GM18520 (cell line): ENCODE measurements around the gene CASP1.
"Not testable (repeated sequence)": the region's sequence is repeated elsewhere in the genome, so short reads cannot be mapped to it uniquely, and the experiment has no call there.

Experiments used
- ATAC-seq: cut with Tn5 transposase; IDR thresholded peaks from one replicate; pipeline ENCODE4 v1.9.1; 2021; ENCODE audit not compliant: unreplicated experiment

Gene CASP1

GRCh38 chr11:105046898-105047579, 12.1 kb upstream of the CASP1 start:
- no peak for ATAC-seq

DNA sequence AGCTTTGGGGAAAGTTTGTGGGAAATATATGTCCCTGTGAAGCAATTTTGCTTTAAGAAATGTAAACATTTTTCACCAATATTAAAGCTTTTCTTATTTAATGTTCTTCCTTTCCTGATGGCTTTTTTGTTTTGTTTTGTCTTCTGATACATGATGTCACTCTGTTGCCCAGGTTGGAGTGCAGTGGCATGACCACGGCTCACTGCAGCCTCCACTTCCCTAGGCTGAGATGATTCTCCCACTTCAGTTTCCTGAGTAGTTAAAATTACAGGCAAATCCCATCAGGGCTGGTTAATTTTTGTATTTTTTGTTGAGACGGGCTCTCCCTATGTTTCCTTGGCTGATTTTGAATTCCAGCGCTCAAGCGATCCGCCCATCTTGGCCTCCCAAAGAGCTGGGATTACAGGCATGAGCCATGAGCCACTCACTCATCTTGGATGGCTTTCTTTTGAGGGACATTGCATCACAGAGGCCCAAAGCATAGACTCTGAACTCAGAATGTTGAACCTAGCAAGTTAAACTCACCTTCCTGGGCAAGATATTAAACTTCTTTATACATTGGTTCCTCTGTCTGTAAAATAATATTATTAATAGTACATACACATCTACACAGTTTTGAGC, 10.8 kb upstream of the CASP1 start:
- ATAC-seq, result no peak

DNA sequence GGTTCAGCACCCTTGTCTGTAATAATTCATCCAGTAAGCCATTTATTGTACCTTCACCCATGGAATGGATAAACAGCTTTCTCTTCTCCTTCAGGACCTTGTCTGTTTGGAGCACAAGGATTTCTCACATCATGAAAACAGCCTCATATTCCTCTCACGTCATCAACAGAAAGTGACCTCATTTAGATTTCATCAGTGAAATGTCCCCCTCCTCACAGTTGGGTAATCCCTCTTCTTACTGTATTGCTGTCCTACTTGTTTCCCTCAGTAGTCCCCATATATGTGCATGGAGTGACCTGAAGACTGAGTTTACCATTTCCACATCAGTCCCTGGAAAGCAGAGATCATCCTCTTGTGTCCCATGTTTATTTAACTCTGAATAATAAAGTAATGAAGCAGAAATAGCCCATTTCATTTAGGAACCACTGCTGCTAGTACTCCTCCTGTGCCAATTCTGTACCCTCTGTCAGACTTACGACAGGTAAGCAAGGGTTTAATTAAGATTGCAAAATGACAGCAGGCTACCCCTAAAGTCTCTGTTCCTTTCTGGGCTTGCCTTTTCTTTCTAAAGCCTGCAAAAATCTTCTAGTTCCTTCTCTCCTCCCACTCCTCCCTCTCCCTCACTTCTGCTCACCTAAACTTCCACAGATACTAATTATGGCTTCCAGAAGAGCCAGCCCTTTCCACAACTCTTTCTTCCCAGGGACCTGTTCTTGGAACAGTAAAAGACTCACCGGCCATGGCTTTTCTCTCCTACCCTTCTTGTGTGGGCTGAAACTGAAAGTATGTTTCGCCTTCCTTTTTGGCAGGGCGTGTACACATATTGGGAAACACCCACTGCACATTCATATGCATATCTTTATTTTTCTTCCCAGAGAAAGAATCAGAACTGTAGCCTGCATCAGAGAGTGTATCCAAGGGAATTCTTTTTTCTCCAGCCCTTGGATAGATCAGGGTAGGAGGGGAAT, 9.9 kb upstream of the CASP1 start, which contains the start of gene CARD16:
TSS of gene CARD16 (minus strand) at position 779 of the 968 bp plus-strand sequence. CDS start at position 741, 38 bp downstream.
- peak; percentile 99 for ATAC-seq

GRCh38 chr11:105042178-105042577, 7.2 kb upstream of the CASP1 start:
- no peak for ATAC-seq

DNA sequence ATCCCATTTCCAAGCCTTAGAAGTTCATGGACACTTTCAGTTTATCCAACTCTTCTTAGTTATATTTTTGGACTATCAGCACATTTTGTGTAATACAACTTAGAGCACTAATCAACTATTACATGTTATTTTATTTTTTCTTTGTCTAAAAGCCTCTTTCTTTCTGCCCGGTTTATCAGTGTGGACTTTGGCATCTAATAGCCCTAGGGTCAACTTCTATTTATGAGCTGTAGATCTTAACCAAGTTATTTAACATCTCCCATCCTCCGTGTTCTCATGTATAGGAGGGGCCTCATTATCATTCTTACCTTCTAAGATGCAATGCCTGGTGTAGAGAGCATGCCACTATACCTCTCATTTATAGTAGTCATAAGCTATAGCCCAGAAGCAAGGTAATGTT, 5.8 kb upstream of the CASP1 start:
- ATAC-seq, result no peak

- ATAC-seq, result not testable (repeated sequence)
Observed at GRCh38 chr11:105034388-105034787, 556 bp downstream of the CASP1 start.

DNA sequence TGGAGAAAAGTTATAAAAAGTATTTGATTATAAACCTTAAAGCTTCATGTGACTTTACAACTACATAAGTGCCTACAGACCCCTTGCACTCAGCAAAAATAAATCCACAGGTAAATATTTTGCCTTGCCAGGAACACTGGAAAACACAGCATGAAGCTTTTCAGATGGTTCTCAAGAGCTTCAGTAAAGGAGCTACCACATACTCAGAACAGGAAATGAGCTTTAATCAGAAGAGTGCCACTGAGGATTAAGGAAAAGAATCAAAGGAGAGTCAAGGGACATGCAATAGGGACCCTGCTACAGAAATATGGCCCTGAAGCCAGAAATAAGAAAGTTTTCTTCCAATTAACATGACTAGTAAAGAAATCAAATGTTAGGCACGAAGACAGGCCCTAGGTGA, 1.2 kb downstream of the CASP1 start:
- no peak for ATAC-seq

GRCh38 chr11:105033343-105033742, 1.6 kb downstream of the CASP1 start:
- no peak for ATAC-seq

GRCh38 chr11:105032495-105032894, 2.4 kb downstream of the CASP1 start:
- ATAC-seq, result peak; percentile 45

DNA sequence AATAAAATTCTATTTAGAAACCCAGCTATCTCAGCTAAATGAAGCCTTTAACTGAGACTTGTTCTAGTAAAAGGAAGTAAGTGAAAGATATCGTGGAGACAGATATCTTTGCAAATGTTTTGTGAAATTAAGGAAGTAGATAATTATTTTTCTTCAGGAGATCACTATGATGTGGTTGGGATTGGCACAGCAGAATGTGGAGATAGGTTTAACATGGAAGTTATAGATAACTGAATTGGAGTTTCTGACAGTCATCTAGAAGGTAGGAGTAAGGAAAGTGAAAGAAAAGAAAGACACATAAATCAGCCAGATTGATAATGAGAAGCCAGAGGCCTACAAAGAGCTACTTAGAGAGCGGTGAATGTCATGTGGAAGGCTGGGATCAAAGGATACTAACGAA, 7.3 kb downstream of the CASP1 start:
- no peak for ATAC-seq

DNA sequence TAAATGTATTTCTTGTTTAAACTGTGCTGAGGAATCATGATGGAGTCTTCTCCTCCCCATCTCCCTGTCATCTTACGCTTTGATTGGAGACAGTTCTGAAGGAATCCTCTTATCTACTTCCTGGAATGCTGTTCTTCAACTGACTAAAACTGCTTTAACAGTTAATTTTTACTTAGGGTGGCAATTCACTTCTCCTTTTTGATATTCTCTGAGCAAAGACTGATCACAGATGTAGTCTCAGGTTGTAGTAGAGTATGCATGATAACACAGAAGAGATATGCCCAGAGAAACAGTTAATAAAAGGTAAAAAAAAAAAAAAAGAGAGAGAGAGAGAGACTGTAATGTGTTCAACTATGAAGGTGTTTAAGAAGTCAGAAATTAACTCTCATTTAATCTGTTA, 10.6 kb downstream of the CASP1 start:
- ATAC-seq, result no peak

GRCh38 chr11:105023003-105023402, 11.9 kb downstream of the CASP1 start, which contains the start of gene CASP5:
TSS of gene CASP5 (minus strand) at chr11:105023168. CDS start at chr11:105023136, 32 bp downstream.
- ATAC-seq, result no peak

GRCh38 chr11:105022527-105022926, 12.4 kb downstream of the CASP1 start:
- ATAC-seq, result no peak

- no peak for ATAC-seq
Observed at GRCh38 chr11:105007463-105007862, 27.5 kb downstream of the CASP1 start.

- ATAC-seq, result no peak
Observed at GRCh38 chr11:105005451-105005845, 29.5 kb downstream of the CASP1 start.

- ATAC-seq, result no peak
Observed at GRCh38 chr11:105004021-105004420, 30.9 kb downstream of the CASP1 start.

DNA sequence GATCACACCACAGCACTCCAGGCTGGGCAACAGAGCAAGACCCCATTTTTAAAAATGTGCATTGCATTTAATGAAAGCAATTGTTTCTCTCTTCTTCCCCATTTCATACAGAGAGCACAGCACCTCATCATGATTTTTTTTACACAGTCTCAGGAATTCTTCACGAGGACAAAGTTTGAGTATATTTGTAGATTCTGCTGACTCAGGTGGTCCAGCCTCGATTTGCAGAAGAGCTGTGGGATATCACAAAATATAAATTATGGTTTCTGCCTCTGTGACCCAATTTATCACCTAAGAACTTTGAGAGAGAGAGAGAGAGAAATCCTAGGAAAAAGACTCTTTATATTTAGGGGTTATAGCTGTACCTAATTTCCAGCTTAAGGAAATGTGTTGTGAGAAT, 31.8 kb downstream of the CASP1 start:
- ATAC-seq, result no peak

DNA sequence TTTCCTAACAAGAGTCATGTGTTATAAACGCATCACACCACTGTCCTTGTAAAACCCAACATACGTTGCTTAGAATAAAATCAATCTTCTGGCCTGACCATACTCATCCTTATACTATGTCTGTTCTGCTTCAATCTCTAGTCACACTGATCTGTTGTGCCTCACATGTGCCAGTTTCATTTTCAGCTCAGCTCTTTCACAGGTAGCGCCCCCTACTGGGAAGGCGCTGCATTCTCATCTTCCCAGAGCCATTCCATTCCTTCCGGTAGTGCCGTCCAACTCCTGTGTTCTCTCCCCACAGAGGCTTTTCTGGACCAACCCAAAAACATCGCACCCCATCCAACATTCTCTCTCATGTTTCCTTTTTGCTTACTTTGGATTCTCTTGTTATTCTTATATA, 34.1 kb downstream of the CASP1 start:
- ATAC-seq, result peak; percentile 96

DNA sequence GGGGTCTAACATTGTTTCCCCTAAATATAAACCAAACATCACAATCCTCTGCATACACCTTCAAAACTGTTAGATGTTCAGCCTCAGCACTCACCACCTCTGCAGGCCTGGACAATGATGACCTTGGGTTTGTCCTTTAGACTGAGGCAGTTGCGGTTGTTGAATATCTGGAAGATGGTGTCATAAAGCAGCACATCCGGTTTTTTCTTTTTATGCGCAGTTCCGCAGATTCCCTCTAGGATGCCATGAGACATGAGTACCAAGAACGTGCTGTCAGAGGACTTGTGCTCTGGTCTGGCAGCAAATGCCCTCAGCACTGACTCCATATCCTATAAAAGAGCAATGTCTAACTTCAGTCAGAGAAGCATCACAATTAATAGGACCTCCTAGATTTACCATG, 34.8 kb downstream of the CASP1 start:
- ATAC-seq, result no peak

GRCh38 chr11:104999721-105000120, 35.2 kb downstream of the CASP1 start:
- no peak for ATAC-seq

GRCh38 chr11:104997288-104997687, 37.7 kb downstream of the CASP1 start:
- ATAC-seq, result no peak
